Activated T-cell treated with anti-CD3 and anti-CD28 coated beads, Interleukin-2, amount 50 U/mL, for 24 hours (primary cell): Measurements from ENCODE around the gene CELF1.
A peak's percentile ranks its signal among the peaks of the same experiment; 100 is the strongest.

Experiments
- DNase-seq: peaks from one replicate; pipeline ENCODE4 v3.0.0-alpha.2; 2020
- H3K27ac Mint-ChIP-seq: 2 replicates; pipeline ENCODE4 v1.8.0; 2020; ENCODE audit warnings: mild to moderate bottlenecking, mixed read lengths
- H3K27me3 Mint-ChIP-seq: 2 replicates; pipeline ENCODE4 v1.8.0; 2020; ENCODE audit warnings: mixed read lengths
- H3K36me3 Mint-ChIP-seq: 2 replicates; pipeline ENCODE4 v1.8.0; 2020; ENCODE audit warnings: low read depth, mixed read lengths
- H3K4me1 Mint-ChIP-seq: 2 replicates; pipeline ENCODE4 v1.8.0; 2020; ENCODE audit warnings: low read depth, mixed read lengths
- H3K4me3 Mint-ChIP-seq: 2 replicates; pipeline ENCODE4 v1.8.0; 2020; ENCODE audit warnings: mild to moderate bottlenecking, moderate library complexity, mixed read lengths
- H3K9me3 Mint-ChIP-seq: 2 replicates; pipeline ENCODE4 v1.8.0; 2020; ENCODE audit warnings: mixed read lengths

CELF1 gene

DNA sequence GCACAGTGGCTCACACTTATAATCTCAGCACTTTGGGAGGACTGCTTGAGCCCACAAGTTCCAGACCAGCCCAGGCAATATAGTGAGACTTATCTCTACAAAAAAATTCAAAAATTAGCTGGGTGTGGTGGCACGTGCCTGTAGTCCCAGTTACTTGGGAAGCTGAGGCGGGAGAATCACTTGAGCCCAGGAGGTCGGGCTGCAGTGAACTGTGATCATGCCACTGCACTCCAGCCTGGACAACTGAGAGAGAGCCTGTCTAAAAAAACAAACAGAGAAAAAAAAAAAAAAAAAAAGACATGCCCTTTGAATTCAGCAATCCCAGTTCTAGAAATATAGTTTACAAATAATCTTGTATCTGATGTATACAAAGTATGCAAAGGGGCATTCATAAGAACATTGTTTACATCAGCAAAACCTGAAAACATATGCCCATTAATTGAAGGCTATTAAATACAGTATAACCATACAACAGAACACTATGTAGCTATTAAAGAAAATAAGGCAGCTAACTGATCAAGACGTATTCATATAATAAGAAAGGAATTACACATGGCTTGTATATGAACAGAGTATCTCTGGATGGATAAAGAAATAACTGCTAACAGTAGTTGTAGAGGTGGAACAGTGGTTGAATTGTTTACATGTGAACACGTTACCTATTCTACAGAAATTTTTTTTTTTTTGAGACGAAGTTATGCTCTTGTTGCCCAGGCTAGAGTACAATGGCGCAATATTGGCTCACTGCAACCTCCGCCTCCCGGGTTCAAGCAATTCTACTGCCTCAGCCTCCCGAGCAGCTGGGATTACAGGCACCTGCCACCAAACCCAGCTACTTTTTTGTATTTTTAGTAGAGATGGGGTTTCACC is 35.7 kb downstream of the CELF1 start:
- Mint-ChIP-seq H3K27ac (peak overlapping the region; percentile 67), H3K9me3 (no peaks in the 10 kb centered on the region), H3K4me3 (no peak overlapping the region), H3K27me3 (no peaks in the 10 kb centered on the region), H3K36me3 (peaks cover 24% of the 10 kb centered on the region), H3K4me1 (peaks cover 82% of the 10 kb centered on the region)
- no peak for DNase-seq

DNA sequence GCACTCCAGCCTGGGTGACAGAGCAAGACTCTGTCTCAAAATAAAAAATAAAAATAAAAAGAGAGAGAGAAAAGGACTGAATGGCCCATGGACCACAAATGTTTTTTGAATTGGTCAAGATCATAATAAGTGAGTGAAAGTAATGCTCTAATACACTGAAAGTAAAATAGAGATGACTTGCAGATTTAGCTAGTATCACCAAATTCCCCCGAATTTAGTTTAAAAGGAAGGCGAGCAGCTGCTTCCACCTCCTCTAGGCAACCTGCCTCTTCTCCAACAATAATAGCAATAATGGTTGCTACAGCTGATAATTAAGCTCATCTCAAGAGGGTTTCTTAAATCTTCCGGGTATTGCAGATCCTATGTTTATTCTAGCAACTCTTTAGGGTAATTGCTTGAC is 36.8 kb downstream of the CELF1 start:
- Mint-ChIP-seq H3K4me3 (no peak overlapping the region), H3K4me1 (peaks cover 84% of the 10 kb centered on the region), H3K27me3 (no peaks in the 10 kb centered on the region), H3K9me3 (no peaks in the 10 kb centered on the region), H3K36me3 (peaks cover 29% of the 10 kb centered on the region), H3K27ac (peak overlapping the region; percentile 77)
- DNase-seq, result no peak

DNA sequence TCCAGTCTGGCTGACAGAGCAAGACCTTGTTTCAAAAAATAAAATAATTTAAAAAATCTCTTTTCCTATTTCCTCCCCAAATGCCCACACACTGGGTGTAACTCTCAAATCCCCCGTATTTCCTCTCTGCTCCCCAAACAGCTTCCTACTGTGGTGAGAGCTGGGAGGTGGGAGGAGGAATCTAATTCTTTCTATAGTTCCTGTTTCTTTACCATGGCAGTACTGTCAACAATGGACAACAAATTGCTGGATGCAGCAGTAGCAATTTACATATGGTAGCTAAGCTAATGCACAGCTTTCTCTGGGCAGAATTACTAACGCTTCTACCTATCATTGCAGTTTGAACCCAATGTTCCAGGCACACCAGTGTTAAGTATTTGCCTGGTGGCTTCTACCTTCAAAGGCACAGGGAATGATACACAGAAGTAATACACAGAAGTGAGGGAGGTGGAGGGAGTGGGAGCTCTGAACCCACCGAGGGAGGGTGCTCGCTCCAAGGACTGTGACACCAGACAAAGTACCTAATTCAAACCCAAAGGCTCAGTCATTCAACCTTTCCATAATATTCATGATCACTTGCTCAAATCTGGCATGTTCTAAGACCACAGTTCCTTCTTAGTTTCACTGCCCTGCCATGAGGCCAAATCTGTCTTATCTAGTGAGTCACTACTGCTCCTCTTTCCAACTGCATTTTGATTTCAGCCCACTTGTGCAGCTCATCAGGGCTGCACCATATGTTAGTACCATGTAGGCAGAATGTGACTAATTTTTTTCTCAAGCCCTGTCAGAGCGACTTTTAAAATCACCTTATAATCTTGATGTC is 37.9 kb downstream of the CELF1 start:
- DNase-seq, result peak; percentile 54
- Mint-ChIP-seq H3K36me3 (peaks cover 32% of the 10 kb centered on the region), H3K9me3 (no peaks in the 10 kb centered on the region), H3K4me1 (peaks cover 87% of the 10 kb centered on the region), H3K4me3 (peak overlapping the region; percentile 23), H3K27ac (peak overlapping the region; percentile 98), H3K27me3 (no peaks in the 10 kb centered on the region)

DNA sequence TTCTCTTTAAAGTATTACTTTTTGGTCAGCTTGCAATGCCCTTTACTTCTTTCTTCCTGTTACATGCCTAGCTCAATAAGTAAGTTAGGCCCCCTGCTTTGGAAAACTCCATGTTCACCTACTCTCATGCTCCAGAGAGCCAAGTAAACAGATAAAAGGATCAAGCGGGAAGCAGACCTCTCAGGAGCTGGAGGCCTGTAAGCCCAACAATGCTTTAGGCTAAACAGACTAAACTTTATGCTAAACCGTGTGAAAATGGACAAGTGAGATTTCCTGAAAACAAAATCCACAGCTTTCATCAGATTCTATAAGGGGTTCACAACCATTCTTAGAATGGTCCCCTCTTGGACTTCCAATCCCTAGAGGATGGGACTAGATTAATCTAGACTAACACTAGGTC is 40.2 kb downstream of the CELF1 start:
- Mint-ChIP-seq H3K36me3 (peaks cover 34% of the 10 kb centered on the region), H3K4me3 (no peak overlapping the region), H3K4me1 (peaks cover 92% of the 10 kb centered on the region), H3K9me3 (no peaks in the 10 kb centered on the region), H3K27me3 (no peaks in the 10 kb centered on the region), H3K27ac (peak overlapping the region; percentile 98)
- DNase-seq, result no peak

DNA sequence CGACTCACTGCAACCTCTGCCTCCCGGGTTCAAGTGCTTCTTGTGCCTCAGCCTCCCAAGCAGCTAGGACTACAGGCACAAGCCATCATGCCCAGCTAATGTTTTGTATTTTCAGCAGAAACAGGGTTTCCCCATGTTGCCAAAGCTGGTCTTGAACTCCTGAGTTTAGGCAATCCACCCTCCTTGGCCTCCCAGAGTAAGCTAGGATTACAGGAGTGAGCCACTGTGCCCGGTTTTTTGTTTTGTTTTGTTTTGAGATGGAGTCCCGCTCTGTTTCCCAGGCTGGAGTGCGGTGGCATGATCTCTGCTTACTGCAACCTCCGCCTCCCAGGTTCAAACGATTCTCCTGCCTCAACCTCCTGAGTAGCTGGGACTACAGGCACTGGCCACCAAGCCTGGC is 41.0 kb downstream of the CELF1 start:
- no peak overlapping the region for H3K4me3 Mint-ChIP-seq
- H3K27me3 Mint-ChIP-seq, result no peaks in the 10 kb centered on the region
- peak overlapping the region; percentile 62 for H3K27ac Mint-ChIP-seq

DNA sequence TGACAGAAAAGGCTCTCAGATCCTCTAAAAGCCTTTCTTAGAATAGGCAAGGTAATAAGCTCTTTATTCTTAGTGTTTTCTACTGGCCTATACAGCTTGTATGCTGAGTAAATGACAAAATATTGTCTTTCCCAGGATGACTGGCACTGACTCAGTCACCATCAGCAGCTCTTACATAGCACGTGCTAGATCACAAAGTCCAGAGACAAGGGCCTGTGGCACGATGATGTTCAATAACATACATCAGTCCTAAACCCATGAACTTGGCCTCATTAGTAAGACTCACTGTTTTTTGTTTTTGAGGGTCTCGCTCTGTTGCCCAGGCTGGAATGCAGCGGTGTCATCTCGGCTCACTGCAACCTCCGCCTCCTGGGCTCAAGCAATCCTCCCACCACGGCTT is 42.7 kb downstream of the CELF1 start:
- Mint-ChIP-seq H3K27ac (peak overlapping the region; percentile 92), H3K36me3 (peaks cover 49% of the 10 kb centered on the region), H3K4me3 (no peak overlapping the region), H3K27me3 (no peaks in the 10 kb centered on the region), H3K4me1 (peaks cover 92% of the 10 kb centered on the region), H3K9me3 (no peaks in the 10 kb centered on the region)
- no peak for DNase-seq

More for the DNA sequence above, 41.0 kb downstream of the CELF1 start:
- DNase-seq, result no peak
- H3K9me3 Mint-ChIP-seq, result no peaks in the 10 kb centered on the region
- peaks cover 36% of the 10 kb centered on the region for H3K36me3 Mint-ChIP-seq
- peaks cover 94% of the 10 kb centered on the region for H3K4me1 Mint-ChIP-seq

DNA sequence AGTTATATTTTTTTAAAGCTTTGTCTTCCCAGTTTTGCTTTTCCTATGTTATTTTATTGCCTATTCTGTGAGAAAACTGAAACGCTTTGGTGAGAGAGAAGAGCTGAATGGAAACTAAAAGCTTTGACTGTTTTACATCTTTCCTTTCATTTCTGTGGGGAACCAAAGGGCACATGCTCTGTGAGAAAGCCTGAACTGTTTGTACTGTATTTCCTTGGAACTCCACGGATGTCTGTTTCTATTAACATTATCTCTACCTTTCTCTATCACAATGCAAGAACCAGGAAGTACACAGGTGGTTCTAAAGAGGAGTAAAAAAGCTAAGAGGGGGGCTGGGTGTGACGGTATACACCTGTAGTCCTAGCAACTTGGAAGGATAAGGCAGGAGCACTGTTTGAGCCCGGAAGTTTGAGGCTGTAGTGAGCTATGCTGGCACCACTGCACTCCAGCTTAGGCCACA is 43.8 kb downstream of the CELF1 start:
- H3K4me1 Mint-ChIP-seq, result peaks cover 89% of the 10 kb centered on the region
- DNase-seq, result no peak
- no peaks in the 10 kb centered on the region for H3K9me3 Mint-ChIP-seq
- peak overlapping the region; percentile 92 for H3K27ac Mint-ChIP-seq
- peak overlapping the region; percentile 37 for H3K4me3 Mint-ChIP-seq
- peaks cover 52% of the 10 kb centered on the region for H3K36me3 Mint-ChIP-seq
- no peaks in the 10 kb centered on the region for H3K27me3 Mint-ChIP-seq

DNA sequence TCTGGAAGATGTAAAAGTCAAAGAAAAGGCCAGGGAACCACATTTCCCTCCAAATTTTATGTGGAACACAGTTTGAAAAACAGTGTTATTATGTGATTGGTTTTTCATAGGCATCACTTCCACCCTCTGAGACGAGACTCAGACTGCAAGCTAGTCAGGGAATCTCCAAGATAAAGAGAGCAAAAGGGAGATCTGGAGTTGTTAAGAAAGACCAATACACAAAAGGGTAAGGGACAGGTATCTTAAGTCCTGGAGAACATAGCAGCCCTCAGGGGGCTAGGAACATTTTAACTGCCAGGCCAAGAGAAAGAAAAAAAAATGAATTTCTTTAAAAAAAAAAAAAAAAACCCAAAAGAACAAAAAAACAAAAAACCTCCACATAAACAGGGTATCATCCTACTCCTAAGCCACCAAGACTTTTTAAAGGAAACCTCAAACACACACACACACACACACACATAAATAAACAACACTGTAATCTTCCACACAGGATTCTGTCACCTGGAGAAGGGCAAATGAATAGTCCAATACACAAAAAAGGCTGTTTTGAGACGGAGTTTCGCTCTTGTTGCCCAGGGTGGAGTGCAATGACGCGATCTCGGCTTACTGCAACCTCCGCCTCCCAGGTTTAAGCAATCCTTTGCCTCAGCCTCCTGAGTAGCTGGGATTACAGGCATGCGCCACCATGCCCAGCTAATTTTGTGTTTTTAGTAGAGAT is 44.5 kb downstream of the CELF1 start:
- Mint-ChIP-seq H3K27me3 (no peaks in the 10 kb centered on the region), H3K4me1 (peaks cover 89% of the 10 kb centered on the region), H3K27ac (peak overlapping the region; percentile 92), H3K36me3 (peaks cover 58% of the 10 kb centered on the region), H3K9me3 (no peaks in the 10 kb centered on the region), H3K4me3 (peak overlapping the region; percentile 37)
- DNase-seq, result no peak

DNA sequence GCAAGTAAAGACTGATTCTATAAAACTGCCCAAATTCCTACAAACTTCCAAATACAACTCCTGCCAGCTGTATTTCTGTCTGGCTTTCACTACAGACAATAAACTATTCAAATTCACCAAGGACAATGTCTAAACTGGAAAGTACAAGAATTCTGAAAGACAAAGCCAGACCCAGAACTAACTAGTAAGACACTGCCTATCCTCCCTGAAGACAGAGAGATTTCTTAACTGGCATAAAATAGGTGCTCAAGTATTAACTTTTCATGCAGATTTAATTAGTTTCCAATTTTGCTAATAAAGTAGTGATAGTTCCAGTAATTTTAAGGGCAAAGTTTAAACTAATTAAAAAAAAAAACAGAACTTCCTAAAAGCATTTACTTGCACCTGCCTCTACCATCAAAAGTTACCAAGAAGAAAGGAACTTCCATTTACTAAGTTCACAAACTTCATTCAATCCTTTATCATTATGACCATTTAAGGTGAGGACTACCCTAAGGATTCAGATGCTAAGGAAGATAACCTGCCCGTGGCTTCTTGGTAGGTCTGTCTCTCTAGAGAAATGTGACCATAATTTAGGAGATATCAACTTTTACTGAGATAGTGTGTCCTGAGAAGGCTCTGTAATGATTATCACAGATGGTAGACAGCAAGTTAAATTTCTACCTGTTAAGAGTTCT is 45.2 kb downstream of the CELF1 start:
- Mint-ChIP-seq H3K4me1 (peaks cover 89% of the 10 kb centered on the region), H3K27ac (peak overlapping the region; percentile 92), H3K4me3 (peak overlapping the region; percentile 25), H3K9me3 (no peaks in the 10 kb centered on the region), H3K36me3 (peaks cover 64% of the 10 kb centered on the region), H3K27me3 (no peaks in the 10 kb centered on the region)
- no peak for DNase-seq

DNA sequence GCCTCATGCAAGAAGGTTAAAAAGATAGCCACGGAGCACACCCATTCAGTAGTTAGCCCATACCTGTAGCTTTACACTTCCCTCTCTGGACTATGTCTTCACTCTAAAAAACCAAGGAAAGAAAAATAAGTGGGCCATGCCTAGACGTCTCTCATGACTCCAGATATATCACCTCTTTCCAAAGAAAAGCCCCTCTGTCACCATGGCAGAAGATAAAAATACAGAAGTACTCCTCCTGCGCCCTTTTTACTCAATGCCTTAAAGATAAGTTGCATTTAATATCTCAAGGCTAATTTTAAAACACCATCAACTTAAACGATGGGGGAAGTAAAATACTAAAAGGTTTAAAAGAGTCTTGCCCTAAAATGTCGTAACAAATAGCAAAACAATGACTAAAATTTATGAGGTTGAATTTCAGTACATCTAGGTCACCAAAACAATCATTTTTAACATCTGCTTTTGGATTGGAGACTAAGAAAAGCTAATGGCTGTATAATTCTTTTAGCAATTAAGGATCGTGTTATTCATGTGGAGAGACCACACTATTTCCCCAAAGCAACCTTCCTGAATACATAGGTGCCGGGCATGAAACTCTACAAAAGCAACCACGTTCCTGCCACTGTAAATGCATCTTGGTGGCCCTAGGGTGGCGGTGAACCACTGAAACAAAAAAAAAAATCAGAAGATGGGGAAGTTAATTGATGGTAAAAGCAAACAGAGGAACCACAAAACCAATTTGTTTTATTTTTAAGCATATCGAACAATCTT is 46.0 kb downstream of the CELF1 start:
- H3K4me3 Mint-ChIP-seq, result peak overlapping the region; percentile 25
- peaks cover 67% of the 10 kb centered on the region for H3K36me3 Mint-ChIP-seq
- no peak for DNase-seq
- no peaks in the 10 kb centered on the region for H3K9me3 Mint-ChIP-seq
- H3K27ac Mint-ChIP-seq, result peak overlapping the region; percentile 86
- no peaks in the 10 kb centered on the region for H3K27me3 Mint-ChIP-seq
- H3K4me1 Mint-ChIP-seq, result peaks cover 89% of the 10 kb centered on the region

DNA sequence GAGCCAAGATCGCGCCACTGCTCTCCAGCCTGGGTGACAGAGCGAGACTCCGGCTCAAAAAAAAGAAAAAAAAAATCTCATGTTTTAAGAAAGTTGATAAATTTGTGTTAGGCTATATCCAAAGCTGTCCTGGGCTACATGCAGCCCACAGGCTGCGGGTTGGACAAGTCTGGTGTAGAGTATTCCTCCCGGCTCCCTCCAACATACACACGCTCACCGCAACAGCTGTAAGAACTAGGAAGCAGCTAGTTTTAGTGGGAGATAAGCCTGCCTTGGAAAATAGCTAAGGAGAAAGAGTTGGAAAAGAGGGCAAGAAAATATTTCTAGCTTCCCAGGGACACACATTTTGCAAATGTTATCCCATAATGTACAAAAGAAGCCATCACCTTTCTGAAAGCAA is 46.6 kb downstream of the CELF1 start:
- H3K36me3 Mint-ChIP-seq, result peaks cover 68% of the 10 kb centered on the region
- peaks cover 85% of the 10 kb centered on the region for H3K4me1 Mint-ChIP-seq
- DNase-seq, result no peak
- peak overlapping the region; percentile 86 for H3K27ac Mint-ChIP-seq
- no peaks in the 10 kb centered on the region for H3K9me3 Mint-ChIP-seq
- no peaks in the 10 kb centered on the region for H3K27me3 Mint-ChIP-seq
- no peak overlapping the region for H3K4me3 Mint-ChIP-seq

DNA sequence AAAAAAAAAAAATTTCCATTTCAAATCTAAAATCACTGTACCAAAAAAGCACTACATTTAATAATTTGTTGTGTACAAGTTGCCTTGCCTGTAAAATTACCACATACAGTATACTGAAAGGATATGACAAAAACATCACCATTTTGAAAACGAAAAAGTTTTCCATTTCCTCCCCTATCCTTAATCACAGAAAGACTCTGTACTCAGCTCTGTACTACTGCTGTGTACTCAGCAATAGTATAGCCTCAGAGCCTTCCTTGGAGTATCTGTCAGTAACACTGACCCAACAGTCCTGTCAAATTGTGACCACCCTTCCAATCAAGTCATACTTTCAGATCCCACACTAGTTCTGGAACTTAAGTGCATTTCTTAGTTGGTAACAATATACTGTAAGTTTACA is 48.0 kb downstream of the CELF1 start:
- no peaks in the 10 kb centered on the region for H3K27me3 Mint-ChIP-seq
- no peak overlapping the region for H3K4me3 Mint-ChIP-seq
- peaks cover 84% of the 10 kb centered on the region for H3K4me1 Mint-ChIP-seq
- peak overlapping the region; percentile 83 for H3K27ac Mint-ChIP-seq
- no peaks in the 10 kb centered on the region for H3K9me3 Mint-ChIP-seq
- DNase-seq, result no peak
- peaks cover 58% of the 10 kb centered on the region for H3K36me3 Mint-ChIP-seq

DNA sequence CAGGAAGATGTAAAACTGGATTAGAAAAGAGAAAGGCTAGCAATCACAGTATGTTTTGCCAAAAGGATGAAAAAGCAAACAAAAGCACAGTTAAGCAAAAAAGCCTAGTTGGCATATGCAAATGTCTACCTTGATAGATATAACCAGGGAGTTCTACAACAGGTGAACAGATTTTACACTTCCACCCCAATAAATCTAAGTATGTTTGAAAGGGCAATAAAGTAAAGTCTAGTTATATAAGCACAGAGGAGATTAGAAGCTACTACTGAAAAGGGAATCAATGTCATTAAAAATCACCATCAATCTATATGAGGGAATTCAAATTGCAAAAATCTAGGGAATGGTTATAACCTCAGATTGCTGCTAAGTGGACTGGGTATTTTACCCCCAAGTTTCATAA is 49.7 kb downstream of the CELF1 start:
- H3K9me3 Mint-ChIP-seq, result no peaks in the 10 kb centered on the region
- H3K4me1 Mint-ChIP-seq, result peaks cover 81% of the 10 kb centered on the region
- no peaks in the 10 kb centered on the region for H3K27me3 Mint-ChIP-seq
- H3K36me3 Mint-ChIP-seq, result peaks cover 48% of the 10 kb centered on the region
- DNase-seq, result no peak
- H3K4me3 Mint-ChIP-seq, result no peak overlapping the region
- H3K27ac Mint-ChIP-seq, result peak overlapping the region; percentile 34
